HG03520 (cell line): ENCODE results near the gene FTCDNL1.

ENCODE experiments used
- ATAC-seq: cut with Tn5 transposase; IDR thresholded peaks from one replicate; pipeline ENCODE4 v1.9.1; 2021; ENCODE audit warnings: mild to moderate bottlenecking, moderate library complexity; ENCODE audit not compliant: unreplicated experiment

FTCDNL1 gene

DNA sequence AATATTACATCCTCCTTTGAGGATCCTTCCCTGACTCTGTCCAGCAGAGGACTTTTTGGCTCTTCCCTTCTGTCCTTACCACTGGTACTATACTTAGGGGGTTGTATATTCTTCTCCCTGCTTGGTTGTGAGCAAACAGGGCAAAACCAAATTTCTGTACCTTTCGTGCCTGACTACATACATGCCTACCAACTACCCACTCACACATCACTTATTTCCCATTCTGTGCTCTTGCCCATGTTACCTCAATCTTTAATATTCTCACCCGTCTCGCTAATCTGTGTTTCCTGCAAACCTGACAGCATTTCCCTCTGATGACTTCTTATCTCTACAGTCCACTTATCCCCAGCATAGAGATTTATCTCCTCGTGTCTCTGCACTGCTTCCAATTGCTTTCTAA, 58.6 kb downstream of the FTCDNL1 start:
- ATAC-seq: no peak

DNA sequence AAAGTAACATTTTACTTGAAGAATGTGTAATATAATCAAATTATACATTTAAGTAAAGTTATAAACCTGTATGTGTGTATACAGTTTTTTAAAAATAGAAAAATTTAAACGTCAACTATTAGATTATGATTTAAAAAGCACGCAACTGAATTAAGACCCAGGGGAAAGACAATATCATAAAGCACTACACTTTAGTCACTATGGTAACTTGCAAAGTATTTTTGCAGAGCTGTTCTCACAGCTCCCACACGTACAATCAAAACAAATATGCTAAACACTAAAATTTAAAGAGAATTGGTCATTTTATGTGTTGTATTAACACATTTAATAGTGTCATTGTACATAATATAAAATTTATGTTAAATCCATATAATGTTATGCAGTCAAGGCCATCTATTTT, 59.7 kb downstream of the FTCDNL1 start:
- ATAC-seq: no peak

DNA sequence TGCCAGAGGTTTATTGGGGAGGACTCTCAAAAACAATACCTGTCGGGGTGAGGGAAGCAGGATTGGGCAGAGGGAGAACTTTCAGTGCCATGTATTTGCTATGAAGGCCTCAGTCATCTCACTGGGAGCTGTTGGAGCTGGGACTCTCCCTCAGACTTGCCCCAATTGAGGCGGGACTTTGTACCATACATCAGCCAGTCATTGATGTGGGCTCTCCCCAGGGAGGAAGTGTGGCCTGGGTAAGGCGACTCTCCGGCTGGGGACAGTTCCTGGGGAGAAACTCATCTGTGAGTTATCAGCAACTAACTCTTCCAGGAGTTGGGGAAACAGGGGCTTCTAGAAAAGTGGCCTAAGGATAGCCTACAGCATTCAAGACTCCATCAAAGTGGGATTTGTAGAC, 66.5 kb downstream of the FTCDNL1 start:
- ATAC-seq: no peak

DNA sequence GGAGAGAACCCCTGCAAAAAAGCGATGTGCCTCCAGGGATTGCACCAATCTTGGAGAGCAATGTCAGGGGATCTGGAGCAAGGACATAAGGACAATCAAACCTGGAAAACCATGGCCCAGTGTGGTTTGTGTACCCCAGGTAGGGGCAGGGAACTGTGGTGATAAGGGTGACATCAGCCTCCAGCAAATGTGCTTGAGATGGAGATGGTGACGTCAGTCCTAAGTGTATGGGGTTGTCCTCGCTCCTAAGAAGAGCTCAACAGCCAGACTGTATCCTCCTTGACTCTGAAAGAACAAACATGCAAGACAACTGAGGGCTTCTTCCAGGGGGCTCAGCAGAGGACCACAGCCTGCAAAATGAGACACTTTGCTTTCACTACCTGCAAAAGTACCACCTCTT, 71.4 kb downstream of the FTCDNL1 start:
- no peak for ATAC-seq

DNA sequence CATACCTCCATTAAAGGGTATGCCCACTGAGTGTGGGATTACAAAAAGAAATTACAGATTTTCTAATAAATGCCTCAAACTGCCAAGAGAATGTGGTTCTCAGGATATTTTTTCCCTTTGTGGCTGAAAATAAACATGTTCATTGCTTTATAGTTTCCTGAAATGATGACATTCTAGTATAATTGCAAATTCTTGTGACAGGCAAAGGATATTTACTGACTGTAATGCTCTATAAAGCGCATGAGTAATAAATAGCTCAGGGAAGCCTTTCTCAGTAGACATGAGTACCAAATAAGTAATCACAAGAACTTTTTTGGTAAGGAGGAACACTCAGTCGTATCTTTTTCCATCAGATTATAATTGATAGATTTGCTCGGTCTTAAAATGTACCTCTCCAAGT, 72.3 kb downstream of the FTCDNL1 start:
- no peak for ATAC-seq

DNA sequence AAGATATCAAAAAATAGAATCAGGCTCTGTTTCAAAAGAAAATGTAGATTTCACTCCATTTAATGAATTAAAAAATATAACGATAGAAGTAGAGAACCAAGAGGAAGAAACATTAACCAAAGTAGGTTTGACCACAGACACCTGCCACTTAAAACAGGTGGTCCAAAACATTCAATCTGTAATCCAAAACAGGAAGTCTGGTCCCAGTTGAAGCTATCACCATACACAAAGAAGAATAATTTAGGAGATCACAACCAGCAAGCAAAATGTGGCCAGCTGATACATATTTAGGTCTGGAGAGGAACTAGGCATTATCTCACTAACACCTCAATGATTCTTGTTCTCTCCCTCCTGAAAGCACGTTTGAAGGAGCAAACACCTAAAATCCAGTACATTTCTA, 73.1 kb downstream of the FTCDNL1 start:
- ATAC-seq: no peak

DNA sequence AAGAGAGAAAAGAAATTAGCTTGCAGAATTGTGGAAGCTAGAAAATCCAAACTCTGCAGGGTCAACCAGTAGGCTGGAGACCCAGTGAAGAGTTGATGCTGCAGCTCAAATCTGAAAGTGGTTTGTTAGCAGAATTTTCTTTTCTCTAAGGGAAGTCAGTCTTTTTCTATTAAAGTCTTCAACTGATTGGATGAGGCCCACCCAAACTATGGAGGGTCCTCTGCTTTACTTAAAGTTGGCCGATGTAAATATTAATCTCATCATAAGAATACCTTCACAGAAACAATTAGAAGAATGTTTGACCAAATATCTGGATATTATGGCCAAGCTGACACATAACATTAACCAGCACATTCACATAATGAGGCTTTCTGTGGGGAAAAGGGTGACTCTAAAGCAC, 73.7 kb downstream of the FTCDNL1 start:
- ATAC-seq: no peak

DNA sequence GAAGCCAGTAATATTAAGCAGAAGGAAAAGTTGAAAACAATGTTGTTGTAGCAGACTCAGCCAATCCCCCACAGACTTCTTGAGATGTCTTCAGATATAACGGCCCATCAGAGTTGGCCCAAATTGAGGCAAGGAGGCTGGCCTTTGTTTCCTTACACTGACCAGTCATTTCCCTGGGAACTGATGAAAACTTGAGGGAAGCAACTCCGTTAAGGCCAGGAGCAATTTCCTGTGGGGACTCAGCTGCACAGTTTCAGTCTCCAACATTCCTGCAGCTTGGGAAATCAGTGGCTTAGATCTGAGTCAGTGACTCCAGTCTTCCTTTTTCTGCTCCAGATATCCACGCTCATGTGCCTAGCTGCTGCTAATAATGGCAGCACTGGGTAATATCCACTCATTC, 75.7 kb downstream of the FTCDNL1 start:
- ATAC-seq: no peak

DNA sequence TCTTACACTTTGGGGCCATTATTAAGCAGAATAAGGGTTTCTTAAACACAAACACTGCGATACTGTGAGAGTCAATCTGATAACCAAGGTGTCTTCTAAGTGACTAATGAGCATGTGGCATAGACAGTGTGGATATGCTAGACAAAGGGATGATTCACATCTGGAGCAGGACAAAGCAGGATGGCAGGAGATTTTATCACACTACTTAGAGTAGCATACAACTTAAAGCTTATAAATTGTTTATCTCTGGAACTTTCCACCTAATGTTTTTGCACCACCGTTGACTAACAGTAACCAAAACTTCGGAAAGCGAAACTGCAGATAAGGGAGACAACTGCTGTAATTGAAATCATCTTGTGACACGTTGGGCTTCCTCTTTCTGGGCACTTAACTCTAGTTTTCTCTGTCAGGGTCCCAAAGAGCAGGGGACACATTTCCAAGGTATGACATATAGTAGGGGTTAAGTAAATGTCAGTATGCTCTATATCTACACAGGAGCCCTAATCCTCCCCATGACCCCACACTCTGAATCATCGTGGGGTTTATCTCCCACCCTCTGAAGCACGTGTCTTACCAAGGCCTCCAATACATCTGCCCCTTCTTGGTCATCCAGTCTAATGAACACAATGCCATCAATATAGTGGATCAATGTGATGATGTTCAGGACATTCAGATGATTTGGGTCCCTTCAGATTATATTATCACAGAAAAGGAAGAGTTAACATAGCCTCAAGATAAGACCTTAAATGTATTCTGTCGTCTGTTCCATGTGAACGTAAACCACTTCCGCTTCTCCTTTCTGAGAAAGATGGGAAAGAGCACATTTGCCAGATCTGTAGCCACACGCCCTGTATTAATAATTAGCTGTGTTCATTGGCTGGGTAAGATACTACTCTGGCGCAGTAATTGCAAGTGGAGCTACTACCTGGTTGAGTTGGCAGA, 78.7 kb downstream of the FTCDNL1 start:
- peak; percentile 55 for ATAC-seq

DNA sequence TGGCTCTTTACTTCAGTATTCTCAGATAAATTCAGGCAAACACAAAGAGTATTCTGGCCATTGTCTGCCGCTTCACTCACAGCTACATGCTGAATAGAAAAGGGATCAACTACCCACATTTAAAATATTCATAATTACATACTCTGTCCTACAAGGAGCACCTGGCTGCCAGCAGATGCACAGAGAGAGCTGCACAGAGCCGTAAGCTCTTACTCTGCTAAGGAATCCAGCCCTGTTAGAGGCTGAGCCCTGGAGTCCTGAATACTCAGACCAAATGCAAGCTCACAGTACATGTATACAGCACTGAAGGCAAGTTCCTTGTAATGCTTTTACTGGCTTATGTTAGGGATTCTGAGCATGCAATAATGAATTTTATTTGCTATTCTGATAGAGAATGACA, 80.3 kb downstream of the FTCDNL1 start:
- no peak for ATAC-seq

DNA sequence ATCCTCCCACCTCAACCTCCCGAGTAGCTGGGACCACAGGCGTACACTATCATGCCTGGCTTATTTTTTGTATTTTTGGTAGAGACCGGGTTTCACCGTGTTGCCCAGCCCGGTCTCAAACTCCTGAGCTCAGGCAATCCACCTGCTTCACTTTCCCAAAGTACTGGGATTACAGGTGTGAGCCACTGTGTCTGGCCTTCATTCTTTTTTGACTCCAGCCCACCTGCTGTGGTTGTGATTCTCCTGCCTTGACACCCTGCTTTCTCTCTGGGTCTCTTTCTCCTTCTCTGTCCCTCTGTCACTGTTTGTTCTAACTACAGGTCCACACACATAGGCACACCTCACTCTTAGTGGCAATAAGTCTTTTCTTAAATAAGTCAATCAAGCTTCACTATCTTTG, 85.3 kb downstream of the FTCDNL1 start:
- ATAC-seq: no peak

DNA sequence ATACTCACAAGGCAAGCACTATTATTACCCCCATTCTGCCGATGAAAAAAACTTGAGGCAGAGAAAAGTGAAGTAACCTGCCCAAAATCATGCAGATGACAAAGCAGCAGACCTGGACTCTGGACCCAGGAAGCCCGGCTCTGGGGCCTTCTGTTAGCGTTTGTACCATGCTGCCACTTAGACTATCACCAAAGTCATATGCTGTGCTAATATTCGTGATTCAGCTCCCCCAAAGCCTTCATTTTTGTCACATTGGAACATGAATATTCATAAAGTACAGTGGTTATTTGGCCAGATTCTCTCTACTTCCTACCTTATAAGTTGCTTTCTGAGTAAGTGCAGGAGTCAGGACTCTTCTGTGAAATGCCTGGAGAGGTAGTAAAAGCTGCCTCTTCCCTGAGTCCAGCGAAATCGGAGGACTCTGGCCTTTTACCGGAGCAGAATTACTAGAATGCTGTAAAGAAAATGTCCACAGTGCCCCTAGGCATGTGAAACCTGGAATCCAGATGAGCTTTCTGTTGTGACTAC, 86.7 kb downstream of the FTCDNL1 start:
- no peak for ATAC-seq

DNA sequence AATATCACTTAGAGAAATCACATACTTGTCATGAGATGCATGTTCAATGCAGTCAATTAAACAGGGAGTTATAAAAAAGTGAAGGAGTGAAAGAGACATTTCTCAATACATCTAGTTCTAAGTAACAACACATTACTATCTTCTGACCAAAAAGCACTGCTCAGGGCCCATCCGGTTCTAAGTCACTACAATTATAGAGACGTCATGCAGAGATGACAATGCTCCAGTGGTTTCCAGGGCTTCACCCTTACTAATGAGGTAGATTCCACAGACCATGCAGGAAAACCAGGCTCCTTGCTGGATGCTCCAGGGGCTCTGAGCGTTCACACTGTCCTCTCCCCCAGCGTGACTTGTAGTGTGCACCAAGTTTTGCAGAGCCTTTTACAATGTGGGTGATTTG, 88.0 kb downstream of the FTCDNL1 start:
- ATAC-seq: no peak

DNA sequence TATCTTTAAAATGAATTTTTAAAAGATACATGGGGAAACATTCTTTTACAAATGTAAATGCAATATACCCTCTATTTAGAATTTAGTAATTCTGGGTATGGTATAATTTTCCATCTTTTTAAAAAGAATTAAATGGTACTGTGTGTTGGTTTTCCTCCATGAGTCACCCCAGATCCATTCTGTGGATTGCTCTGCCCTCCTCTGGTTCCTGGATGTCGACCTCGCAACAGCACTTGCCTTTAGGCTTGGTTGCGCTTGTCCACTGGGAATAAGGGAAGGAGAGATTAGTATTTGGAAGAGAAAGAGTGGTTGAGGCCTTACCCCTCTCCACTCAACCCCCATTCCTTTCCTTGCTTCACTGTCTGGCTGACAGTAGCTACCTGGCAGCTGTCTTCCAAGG, 90.4 kb downstream of the FTCDNL1 start:
- ATAC-seq: no peak

DNA sequence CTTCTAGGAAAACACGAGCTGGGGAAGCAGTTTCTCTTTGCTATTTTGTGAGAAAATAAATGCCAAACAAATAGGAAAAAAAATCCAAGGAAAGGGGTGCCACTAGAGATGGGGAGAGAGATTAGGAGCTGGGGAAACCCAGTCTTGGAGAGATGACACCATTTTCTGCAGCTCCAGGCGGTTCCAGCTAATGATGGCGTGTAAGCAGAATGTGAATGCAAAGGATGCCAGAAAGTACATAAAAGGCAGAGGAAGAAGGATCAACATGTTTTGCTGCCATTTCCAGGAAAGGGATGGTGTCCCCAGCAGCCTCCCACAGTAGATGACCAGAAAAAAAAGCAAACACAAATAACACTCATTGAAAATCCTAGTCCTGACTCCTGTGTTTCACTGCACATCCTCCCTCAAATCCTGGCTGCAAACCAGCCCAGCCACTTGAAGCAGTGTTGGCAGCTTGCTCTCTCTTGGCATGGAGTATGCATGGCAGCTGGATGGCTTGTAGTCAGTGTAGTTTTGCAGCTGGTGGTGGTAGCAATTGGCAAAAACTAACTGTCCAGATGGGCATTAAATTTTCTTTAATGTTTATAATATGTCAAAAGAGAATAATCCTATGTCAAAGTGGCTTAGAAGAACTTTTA, 93.6 kb downstream of the FTCDNL1 start:
- no peak for ATAC-seq

DNA sequence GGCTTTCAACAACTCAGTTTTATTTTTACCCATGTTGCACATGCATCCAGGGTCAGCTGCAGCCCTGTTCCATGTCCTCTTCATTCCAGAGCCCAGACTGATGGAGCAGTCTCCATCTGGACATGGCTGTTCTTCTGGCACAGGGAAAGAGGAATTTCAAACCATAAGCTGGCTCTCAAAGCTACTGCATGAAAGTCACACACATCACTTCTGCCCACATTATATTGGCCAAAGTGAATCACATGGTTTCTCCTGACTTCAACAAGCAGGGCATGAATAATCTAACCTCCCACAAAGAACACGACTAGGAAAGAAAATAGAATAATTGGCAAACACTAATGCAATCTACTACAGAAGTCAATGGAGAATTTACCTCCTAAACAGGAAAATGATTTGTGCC, 94.2 kb downstream of the FTCDNL1 start:
- no peak for ATAC-seq

DNA sequence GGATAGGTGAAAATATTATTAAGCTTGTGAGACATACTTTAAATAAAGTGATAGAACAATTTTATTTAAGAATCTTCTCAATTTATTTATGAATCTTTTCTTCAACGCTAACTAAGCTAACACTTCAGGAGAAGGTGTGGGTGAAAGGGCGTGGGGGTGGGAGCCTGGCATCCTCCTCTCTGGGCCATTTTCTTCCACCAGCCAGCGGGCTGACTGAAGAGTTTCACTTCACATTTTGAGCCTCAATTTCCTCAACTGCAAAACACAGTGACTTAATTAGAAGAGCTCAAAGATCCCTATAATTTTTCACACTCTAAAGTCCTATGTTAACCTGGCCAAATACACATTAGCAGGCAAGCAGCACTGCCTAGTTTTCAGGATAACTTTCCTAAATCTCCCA, 94.8 kb downstream of the FTCDNL1 start:
- no peak for ATAC-seq

DNA sequence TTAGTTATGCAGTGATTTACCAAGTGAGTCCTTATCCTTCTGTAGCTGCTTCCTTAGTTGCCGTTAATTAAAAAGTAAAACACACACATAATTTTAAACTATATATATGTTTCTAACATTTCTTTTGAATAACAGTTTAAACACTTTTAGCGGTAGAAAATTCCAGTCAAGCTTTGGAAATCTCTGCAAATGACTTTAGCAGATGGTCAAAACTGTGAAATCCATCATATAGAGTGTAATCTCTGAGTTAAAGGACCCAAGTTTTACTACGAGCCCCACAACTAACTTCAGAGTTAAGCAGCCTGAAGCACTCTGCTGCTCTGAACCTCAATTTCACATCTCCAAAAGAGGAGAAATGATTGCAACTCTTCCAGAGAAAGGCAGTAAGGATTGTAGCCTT, 96.2 kb downstream of the FTCDNL1 start:
- no peak for ATAC-seq

DNA sequence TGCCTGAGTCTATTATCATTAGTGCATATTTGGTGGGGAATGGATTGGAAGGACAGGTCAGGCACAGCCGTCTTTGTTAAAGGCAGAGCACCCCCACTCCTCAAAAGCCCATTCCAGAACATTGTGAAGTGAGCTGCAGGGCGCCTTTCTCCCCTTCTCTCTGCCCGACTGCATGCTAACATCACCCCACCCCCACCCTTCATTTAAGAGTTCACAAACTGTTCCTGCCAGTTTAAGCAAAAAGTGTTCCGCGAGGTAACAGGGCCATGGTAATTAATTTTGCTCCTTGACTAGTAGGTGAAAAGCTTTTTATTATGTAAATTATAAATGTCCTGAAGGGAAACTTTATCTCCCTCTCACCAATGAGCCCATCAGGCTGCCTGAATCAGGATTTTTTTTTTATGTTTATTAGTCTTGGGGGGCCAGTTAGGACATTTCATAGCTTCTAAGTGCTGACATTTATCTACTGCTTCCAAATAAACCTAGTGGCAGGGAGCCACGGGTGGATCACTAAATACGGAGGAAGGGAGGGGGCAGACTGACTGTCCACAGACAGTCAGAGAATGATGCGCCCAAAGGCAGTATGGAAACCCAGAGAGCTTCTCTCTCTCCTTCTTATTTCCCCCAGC, 99.4 kb downstream of the FTCDNL1 start:
- ATAC-seq: no peak

DNA sequence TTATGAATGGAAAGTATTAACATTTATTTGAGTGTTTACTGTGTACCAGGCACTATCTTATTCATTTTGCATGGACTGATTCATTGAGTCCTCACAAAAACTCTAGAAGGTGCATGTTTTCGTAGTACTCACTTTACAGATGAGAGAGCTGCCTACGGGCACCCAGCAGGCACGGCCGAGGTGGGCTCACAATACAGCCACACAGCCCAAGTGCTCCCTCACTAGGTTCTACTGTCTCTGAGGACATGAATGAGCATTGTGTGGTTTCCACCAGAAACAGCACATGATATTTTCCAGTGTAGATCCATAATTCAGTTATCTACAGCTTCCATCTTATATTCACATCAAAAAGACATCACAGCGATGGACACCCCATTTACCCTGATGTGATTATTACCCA, 101.4 kb downstream of the FTCDNL1 start:
- no peak for ATAC-seq

DNA sequence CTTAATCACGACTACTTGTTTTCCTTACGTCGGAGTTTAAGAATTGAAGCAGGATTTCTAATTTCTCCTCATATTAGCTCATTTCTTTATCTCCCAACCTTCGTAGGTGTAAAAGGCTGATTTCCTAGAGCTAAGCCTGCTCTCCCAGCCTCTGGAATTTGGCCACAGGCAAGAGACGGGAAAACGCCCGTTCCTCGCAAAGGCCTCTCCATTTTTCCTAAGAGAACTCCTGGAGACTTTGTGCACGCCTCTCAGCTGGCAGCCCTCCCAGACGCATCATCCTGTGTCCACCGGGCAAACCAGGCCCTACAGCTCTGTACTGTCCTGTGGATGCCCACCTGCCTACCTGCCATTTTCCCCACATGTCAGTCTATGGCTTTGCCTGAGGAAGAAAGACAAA, 106.3 kb downstream of the FTCDNL1 start:
- ATAC-seq: no peak

DNA sequence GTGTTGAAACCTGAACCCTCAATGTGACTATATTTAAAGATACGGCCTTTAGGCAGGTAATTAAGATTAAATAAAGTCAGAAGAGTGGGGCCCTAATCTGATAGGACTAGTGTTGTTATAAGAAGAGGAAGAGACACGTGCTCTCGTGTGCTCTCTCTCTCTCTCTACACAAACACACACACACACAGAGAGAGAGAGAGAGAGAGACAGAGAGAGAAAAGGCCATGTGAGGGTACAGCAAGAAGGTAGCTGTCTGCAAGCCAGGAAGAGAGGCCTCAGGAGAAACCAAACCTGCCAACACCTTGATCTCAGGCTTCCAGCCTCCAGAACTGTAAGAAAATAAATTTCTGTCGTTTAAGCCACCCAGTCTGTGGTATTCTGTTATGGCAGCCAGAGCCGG, 106.7 kb downstream of the FTCDNL1 start:
- ATAC-seq: no peak
